Measurements from ENCODE around the gene OPN1MW. TPM values are rescaled to one million over a fixed set of nuclear protein-coding genes. Genes with fewer than 3 reads are reported as not detected.
"Not testable (repeated sequence)": the region's sequence is repeated elsewhere in the genome, so short reads cannot be mapped to it uniquely, and the experiment has no call there.

OPN1MW gene
- total RNA-seq, 4 donors from 2014 or later: not detected

- H3K4me3 ChIP-seq (replicated peaks in 1 of 3); H3K9me3 ChIP-seq; DNase-seq; H3K36me3 ChIP-seq; H3K4me1 ChIP-seq; H3K27ac ChIP-seq; H3K27me3 ChIP-seq; intact Hi-C loops (cut with DNase I): not testable (repeated sequence)
- WGBS, 2 donors: 71 to 89% methylated on average over 1 to 6 of the region's 11 CpGs
Measured at GRCh38 chrX:154238939-154239559, 56.7 kb downstream of the OPN1MW start.

GRCh38 chrX:154239982-154240503 lies 57.6 kb downstream of the OPN1MW start:
- H3K36me3 ChIP-seq; intact Hi-C loops (cut with DNase I); H3K4me3 ChIP-seq (replicated peaks in 1 of 3); H3K9me3 ChIP-seq; DNase-seq; H3K27me3 ChIP-seq; H3K4me1 ChIP-seq; H3K27ac ChIP-seq: not testable (repeated sequence)
- WGBS, 2 donors: 89 to 94% methylated on average over 4 to 6 of the region's 8 CpGs

Other genes starting within 250 kb of the OPN1MW start
- 10 to 100 TPM; 58.7 to 89.3 (median 69.7) TPM for gene NAA10, start 247.6 kb upstream of the OPN1MW start, total RNA-seq
- gene RENBP, start 238.0 kb upstream of the OPN1MW start, total RNA-seq: 10 to 100 TPM in 1 of 4 donors, 1 to 10 TPM in 3; 3.6 to 16.5 (median 4.4) TPM
- 100 to 1,000 TPM in 1 of 4 donors, 10 to 100 TPM in 3; 23.5 to 119 (median 52.3) TPM for gene HCFC1, start 210.8 kb upstream of the OPN1MW start, total RNA-seq
- gene TMEM187, start 209.8 kb upstream of the OPN1MW start, total RNA-seq: 10 to 100 TPM in 1 of 4 donors, 1 to 10 TPM in 3; 3.8 to 10.7 (median 8.7) TPM
- 10 to 100 TPM; 36.4 to 53.1 (median 42.8) TPM for gene IRAK1, start 162.7 kb upstream of the OPN1MW start, total RNA-seq
- 10 to 100 TPM; 47.7 to 93.3 (median 61.1) TPM for gene MECP2, start 84.9 kb upstream of the OPN1MW start, total RNA-seq
- not detected for gene OPN1LW, start 38.4 kb upstream of the OPN1MW start, total RNA-seq
- gene OPN1MW2, start 37.2 kb downstream of the OPN1MW start, total RNA-seq: not detected
- not detected for gene OPN1MW3, start 75.0 kb downstream of the OPN1MW start, total RNA-seq
- not detected for gene TEX28, start 112.5 kb downstream of the OPN1MW start, total RNA-seq
- under 1 TPM in 2 of 4 donors, not detected in 2; 0.54 to 0.89 TPM for gene TKTL1, start 113.2 kb downstream of the OPN1MW start, total RNA-seq
- gene FLNA, start 192.0 kb downstream of the OPN1MW start, total RNA-seq: 100 to 1,000 TPM; 143 to 553 (median 291) TPM
- 10 to 100 TPM; 36.5 to 71.6 (median 57.2) TPM for gene EMD, start 196.7 kb downstream of the OPN1MW start, total RNA-seq
- 1,000 to 10,000 TPM; 1,199 to 6,548 (median 3,258) TPM for gene RPL10, start 215.8 kb downstream of the OPN1MW start, total RNA-seq
- gene DNASE1L1, start 226.7 kb downstream of the OPN1MW start, total RNA-seq: 10 to 100 TPM; 40.7 to 92.9 (median 61.6) TPM
- gene TAFAZZIN, start 228.9 kb downstream of the OPN1MW start, total RNA-seq: 10 to 100 TPM; 41.1 to 75.9 (median 59.0) TPM
- gene ATP6AP1, start 246.1 kb downstream of the OPN1MW start, total RNA-seq: 100 to 1,000 TPM in 1 of 4 donors, 10 to 100 TPM in 3; 69.0 to 172 (median 84.4) TPM

Measured in thyroid gland (tissue), 4 donors.